NCI-H1436 treated with DMSO at 0.1 percent for 48 hours (cell line): ENCODE measurements around the gene RRM1.
"Not testable (repeated sequence)": the region's sequence is repeated elsewhere in the genome, so short reads cannot be mapped to it uniquely, and the experiment has no call there.

Source experiments
- DNase-seq: peaks from one replicate; lab custom pipeline; 2025; lab: John Stamatoyannopoulos, UW

The RRM1 gene

DNA sequence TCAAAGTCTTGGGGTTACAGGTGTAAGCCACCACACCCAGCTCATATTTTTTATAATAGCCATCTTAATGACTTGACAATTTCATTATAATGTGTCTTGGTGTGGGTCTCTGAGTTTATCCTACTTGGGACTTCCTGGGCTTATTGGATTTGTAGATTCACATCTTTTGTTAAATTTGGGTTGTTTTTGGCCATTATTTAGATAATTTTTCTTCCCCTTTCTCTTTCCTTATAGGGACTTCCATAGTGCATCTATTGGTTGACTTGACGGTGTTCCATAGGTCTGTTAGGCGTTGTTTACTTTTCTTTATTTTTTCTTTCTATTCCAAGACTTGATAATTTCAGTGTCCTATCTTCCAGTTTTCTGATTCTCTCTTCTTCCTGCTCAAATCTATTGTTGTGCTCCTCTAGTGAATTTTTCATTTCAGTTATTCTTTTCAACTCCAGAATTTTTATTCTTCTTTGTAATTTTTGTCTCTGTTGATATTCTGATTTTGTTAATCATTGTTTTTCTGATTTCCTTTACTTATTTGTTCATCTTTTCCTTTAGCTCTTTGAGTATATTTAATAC is 45.6 kb downstream of the RRM1 start:
- DNase-seq: no peak

GRCh38 chr11:4146070-4146771 is 51.6 kb downstream of the RRM1 start:
- DNase-seq: no peak

DNA sequence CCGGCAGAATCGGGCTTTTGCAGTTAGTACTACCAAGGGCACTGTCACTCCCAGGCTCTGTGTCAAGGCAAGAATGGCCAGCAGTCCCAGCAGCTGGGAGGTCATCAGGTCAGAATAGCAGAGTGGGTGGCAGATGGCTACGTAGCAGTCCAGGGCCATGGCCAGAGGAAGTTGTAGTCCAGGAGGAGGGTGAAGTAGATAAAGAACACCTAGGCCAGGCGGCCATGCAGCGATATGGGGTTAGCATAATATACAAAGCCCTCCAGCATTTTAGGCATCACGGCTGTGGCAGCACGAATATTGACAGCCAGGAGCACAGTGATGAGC is 52.1 kb downstream of the RRM1 start:
- no peak for DNase-seq

- DNase-seq: no peak
Observed at GRCh38 chr11:4154503-4154902, 59.9 kb downstream of the RRM1 start.

DNA sequence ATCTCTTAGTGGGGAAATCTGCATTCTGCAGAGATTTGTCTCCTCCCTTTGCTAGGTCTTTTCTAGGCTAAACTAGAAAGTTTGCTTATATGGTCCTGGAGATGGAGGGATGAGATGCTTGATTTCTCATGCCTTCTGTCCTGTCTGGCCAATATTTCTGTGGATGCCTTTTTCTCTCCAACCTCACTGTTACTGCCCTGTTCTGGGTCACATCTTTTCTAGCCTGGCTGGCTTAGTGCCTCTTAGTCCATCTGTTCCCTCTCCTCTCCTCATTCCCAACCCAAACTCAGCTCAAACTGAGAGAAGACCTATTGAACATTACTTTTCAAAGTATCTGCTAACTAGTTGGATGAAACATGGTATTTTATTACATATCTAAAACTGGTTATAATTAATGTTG is 62.0 kb downstream of the RRM1 start:
- DNase-seq: no peak

GRCh38 chr11:4158818-4159217 is 64.2 kb downstream of the RRM1 start:
- not testable (repeated sequence) for DNase-seq

- no peak for DNase-seq
Observed at GRCh38 chr11:4161305-4161704, 66.7 kb downstream of the RRM1 start.

DNA sequence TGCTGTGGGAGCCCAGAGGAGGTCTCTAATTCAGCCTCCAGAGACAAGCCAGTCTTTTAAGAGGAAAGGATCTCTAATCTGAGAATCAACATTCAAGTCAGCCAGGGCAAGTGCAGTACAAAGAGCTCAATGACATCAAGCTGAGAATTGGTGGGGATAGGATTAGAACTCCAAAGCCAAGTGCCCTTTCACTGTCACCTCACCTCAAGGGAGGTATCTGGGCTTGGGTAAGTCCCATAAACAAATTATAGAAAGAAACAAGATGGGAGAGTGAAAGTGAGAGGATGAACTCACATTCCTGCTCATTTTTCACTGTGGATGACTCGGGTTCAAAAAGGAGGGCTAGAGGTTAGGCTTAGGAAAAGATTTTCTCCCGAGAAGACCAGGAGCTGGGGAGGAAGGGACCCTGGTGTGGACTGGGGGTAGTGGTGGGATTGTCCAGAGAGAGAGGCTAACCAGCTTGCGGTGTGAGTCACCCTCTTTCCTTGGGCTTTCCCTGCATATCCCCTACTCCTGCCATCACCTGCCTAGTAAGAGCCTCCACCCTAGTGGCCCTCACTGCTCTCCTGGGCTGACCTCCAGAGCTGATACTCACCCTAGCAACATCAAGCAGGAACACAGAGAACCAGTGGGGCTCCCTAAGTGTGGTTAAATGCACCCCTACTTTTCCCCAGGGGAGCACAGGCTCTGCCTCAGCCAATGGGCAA is 70.4 kb downstream of the RRM1 start:
- DNase-seq: no peak

DNA sequence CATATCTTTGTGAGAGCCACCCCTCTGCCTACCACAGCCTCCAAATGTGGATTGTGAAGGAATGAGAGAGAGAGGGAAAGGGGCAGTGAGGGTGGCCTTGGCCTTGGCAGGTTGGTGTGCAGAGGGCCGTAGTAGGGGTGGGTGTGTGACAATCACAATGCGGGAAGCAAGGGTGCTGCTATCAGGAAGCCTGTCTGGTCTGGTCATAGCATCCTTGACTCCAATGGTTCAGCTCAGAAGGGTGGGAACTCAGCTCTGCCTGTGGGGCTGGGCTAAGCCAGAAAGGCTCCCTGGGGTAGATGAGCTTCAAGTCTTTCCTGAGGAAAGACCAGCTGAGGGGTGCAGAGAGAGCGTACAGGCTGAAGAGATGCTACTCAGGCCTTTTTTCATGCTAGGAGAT is 72.7 kb downstream of the RRM1 start:
- DNase-seq: no peak

- DNase-seq: no peak
Observed at GRCh38 chr11:4167758-4168157, 73.2 kb downstream of the RRM1 start.

GRCh38 chr11:4175620-4176350 is 81.2 kb downstream of the RRM1 start:
- not testable (repeated sequence) for DNase-seq

- no peak for DNase-seq
Observed at GRCh38 chr11:4178813-4179662, 84.4 kb downstream of the RRM1 start.

GRCh38 chr11:4180441-4181183 is 86.0 kb downstream of the RRM1 start:
- DNase-seq: no peak

- DNase-seq: no peak
Observed at GRCh38 chr11:4181782-4182721, 87.5 kb downstream of the RRM1 start.

DNA sequence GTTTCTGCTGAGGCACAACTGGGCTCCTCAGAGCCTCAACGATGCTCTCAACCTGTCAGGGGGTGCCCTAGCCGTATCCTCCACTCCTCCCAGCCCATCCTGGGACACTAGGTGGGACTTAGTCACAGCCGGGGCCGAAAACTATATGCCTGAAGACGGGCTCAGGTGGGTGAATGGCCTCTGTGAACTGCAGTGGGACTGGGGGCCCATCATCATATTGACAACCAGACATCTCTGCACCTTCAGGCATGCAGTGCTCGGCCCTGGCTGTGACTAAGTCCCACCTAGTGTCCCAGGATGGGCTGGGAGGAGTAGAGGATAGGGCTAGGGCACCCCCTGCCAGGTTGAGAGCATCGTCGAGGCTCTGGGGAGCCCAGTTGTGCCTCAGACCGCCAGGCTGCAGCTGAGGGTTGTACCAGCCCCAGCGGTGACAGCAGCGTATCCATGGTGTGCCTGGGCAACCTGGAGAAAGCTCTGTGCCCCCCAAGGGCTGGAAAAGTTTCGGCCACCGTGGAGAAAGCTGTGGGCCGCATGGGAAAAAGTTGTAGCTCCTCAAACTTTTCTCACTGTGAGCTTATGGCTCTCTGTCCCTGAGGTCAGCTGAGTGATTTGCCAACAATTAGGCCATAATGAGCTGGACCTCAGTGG is 88.9 kb downstream of the RRM1 start:
- no peak for DNase-seq

DNA sequence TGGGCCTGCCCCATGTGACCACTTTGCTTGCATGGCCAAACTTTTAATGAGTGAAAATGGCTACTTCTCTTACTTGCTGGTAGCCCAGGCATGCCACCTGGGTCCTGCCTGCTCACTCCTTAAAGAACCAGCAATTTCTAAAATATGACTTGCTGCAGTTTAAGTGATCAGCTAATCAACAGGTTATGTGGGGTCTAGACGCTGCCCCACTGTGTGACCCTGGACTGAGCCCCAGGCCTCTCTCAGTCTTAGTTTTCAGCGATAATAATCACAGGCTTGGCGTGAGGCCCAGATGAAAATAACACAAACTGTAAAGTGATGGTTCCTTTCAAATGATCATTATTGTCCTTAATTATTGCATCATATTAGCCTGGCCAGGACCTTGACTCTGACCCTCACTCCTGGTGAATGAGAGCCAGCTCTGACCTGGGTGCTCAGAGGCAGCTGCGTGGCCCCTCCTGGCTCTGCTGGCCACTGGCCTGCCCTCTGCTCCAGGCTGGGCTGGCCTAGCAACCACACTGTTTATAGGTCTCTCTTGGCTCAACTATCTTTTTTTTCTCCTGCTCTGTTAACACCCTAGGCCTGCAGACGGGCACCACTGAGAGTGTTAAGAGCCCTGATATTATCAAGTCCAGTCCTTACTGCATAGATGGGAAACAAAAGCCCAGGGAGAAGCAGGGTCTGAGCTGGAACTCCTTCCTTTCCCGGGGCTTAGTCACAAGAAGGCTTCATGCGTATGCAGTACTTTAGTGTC is 89.7 kb downstream of the RRM1 start:
- DNase-seq: no peak

DNA sequence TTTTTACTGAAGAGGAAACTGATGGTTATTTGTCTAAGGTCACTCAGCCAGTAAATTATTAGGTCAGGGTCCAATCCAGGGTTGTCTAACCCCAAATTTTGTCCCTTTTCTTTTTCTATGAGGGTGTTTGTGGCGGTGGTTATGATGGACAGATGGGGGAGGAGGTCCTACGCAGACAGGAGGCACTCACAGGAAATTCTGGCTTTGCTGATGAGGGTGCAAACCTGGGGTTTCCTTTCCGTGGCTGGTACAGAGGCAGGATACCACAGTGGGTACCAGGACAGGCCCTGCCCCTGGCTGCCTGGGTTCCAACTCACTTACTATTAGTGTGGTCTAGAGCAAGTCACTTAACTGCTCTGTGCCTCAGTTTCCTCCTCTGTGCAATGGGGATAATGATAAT is 91.0 kb downstream of the RRM1 start:
- no peak for DNase-seq

DNA sequence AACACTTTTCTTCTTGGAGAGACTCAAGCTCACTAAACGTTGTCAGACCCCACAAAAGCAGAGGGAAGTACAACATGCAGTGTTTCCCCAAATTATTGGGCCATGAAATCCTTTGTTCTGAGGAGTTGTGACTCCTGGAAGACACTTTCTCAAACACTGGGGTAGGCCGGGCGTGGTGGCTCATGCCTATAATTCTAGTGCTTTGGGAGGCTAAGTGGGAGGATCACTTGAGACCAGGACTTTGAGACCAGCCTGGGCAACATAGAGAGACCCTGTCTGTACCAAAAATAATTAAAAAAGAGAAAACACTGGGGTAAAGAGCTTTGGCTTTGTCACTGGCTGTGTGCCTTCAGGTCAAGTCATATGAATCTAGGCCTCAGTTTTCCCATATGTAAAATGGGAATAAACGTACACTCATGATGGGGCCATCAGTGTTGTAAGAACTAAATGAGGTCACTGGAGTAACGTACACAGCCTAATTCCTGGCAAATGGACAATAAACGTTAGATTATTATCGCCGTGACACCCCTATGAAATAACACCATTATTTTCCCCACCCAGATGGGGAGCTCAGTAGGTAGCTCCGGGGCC is 92.0 kb downstream of the RRM1 start:
- no peak for DNase-seq
